WTC11 (cell line): Measurements from ENCODE around the gene TMEM256. TPM values are rescaled to one million over a fixed set of nuclear protein-coding genes. Genes with fewer than 3 reads are reported as not detected.

ENCODE experiments used
- ATAC-seq: fragments of 200-7000 bp; cut with Tn5 transposase; 2 replicates; pipeline ENCODE4 v1.10.0; 2021; ENCODE audit warnings: mild to moderate bottlenecking, moderate library complexity
- CTCF ChIA-PET: fragments of 300-600 bp; sonication (Branson Sonifier 250); formaldehyde crosslinking; loops from one replicate; lab custom pipeline; 2021; ENCODE audit warnings: antibody characterized with exemption; lab: Charles Lee
- POLR2A ChIA-PET: fragments of 350-600 bp; sonication (Branson Sonifier 250); formaldehyde crosslinking; loops from one replicate; lab custom pipeline; 2021; ENCODE audit warnings: antibody characterized with exemption; lab: Charles Lee
- DNase-seq: peaks from one replicate; pipeline ENCODE4 v3.0.0; 2021; ENCODE audit warnings: low spot score
- H3K27ac Mint-ChIP-seq: 2 replicates; pipeline ENCODE4 v1.8.0; 2021; ENCODE audit warnings: mixed read lengths
- H3K27me3 Mint-ChIP-seq: 2 replicates; pipeline ENCODE4 v1.8.0; 2021; ENCODE audit warnings: low read depth, mild to moderate bottlenecking, moderate library complexity, mixed read lengths
- H3K36me3 Mint-ChIP-seq: 2 replicates; pipeline ENCODE4 v1.8.0; 2021; ENCODE audit warnings: mixed read lengths
- H3K4me1 Mint-ChIP-seq: 2 replicates; pipeline ENCODE4 v1.8.0; 2022; ENCODE audit warnings: mixed read lengths
- H3K4me3 Mint-ChIP-seq: 2 replicates; pipeline ENCODE4 v1.8.0; 2021; ENCODE audit warnings: mild to moderate bottlenecking, moderate library complexity, mixed read lengths
- H3K9me3 Mint-ChIP-seq: 2 replicates; pipeline ENCODE4 v1.8.0; 2021; ENCODE audit warnings: mixed read lengths
- ATF3 ChIP-seq: sonication (generic); formaldehyde crosslinking; conservative IDR thresholded peaks from 2 replicates; pipeline ENCODE4 v1.8.1; 2022; ENCODE audit warnings: mild to moderate bottlenecking, missing genetic modification reagents
- ELF4 ChIP-seq: sonication (generic); formaldehyde crosslinking; IDR thresholded peaks from 2 replicates; pipeline ENCODE4 v1.8.1; 2022; ENCODE audit warnings: low read depth, mild to moderate bottlenecking, moderate library complexity, missing genetic modification reagents
- FOXJ3 ChIP-seq: sonication (generic); formaldehyde crosslinking; IDR thresholded peaks from 2 replicates; pipeline ENCODE4 v1.9.0; 2021; ENCODE audit warnings: missing genetic modification reagents, mild to moderate bottlenecking, borderline replicate concordance
- FOXP1 ChIP-seq: sonication (generic); formaldehyde crosslinking; IDR thresholded peaks from 2 replicates; pipeline ENCODE4 v1.8.0; 2022; ENCODE audit warnings: missing genetic modification reagents, mild to moderate bottlenecking, moderate library complexity, borderline replicate concordance
- HMGXB4 ChIP-seq: sonication (generic); formaldehyde crosslinking; IDR thresholded peaks from 2 replicates; pipeline ENCODE4 v1.8.1; 2023; ENCODE audit warnings: mild to moderate bottlenecking, moderate library complexity, missing genetic modification reagents
- IRF1 ChIP-seq: sonication (generic); formaldehyde crosslinking; IDR thresholded peaks from 2 replicates; pipeline ENCODE4 v1.8.0; 2023; ENCODE audit warnings: missing genetic modification reagents
- JAZF1 ChIP-seq: fragments of 250-450 bp; sonication (Bioruptor Pico); IDR thresholded peaks from 2 replicates; pipeline ENCODE4 v1.9.0; 2021; ENCODE audit warnings: moderate library complexity, mild to moderate bottlenecking, inconsistent platforms
- NFYB ChIP-seq: sonication (generic); formaldehyde crosslinking; conservative IDR thresholded peaks from 2 replicates; pipeline ENCODE4 v1.8.0; 2022; ENCODE audit warnings: low read depth, missing genetic modification reagents
- NR1H2 ChIP-seq: sonication (generic); formaldehyde crosslinking; IDR thresholded peaks from 2 replicates; pipeline ENCODE4 v1.9.0; 2021; ENCODE audit warnings: mild to moderate bottlenecking, moderate library complexity, missing genetic modification reagents
- PRDM15 ChIP-seq: sonication (generic); formaldehyde crosslinking; IDR thresholded peaks from 2 replicates; pipeline ENCODE4 v1.8.0; 2022; ENCODE audit warnings: missing genetic modification reagents
- PRRX2 ChIP-seq: fragments of 250-450 bp; sonication (Bioruptor Pico); IDR thresholded peaks from 2 replicates; pipeline ENCODE4 v1.8.0; 2021; ENCODE audit warnings: mild to moderate bottlenecking
- SMAD3 ChIP-seq: sonication (generic); formaldehyde crosslinking; IDR thresholded peaks from 2 replicates; pipeline ENCODE4 v1.8.0; 2022; ENCODE audit warnings: missing genetic modification reagents, mild to moderate bottlenecking, borderline replicate concordance
- TEAD1 ChIP-seq: sonication (generic); formaldehyde crosslinking; IDR thresholded peaks from 2 replicates; pipeline ENCODE4 v1.8.0; 2022; ENCODE audit warnings: mild to moderate bottlenecking, missing genetic modification reagents
- TEAD4 ChIP-seq: sonication (generic); formaldehyde crosslinking; IDR thresholded peaks from 2 replicates; pipeline ENCODE4 v1.8.0; 2022; ENCODE audit warnings: mild to moderate bottlenecking, missing genetic modification reagents
- TP53 ChIP-seq: sonication (generic); formaldehyde crosslinking; IDR thresholded peaks from 2 replicates; pipeline ENCODE4 v1.8.1; 2023; ENCODE audit warnings: mild to moderate bottlenecking, missing genetic modification reagents
- ZBTB43 ChIP-seq: sonication (generic); formaldehyde crosslinking; IDR thresholded peaks from 2 replicates; pipeline ENCODE4 v1.8.1; 2023; ENCODE audit warnings: mild to moderate bottlenecking, missing genetic modification reagents
- ZNF232 ChIP-seq: sonication (generic); formaldehyde crosslinking; IDR thresholded peaks from 2 replicates; pipeline ENCODE4 v1.8.0; 2022; ENCODE audit warnings: mild to moderate bottlenecking, missing genetic modification reagents
- ZSCAN18 ChIP-seq: fragments of 250-450 bp; sonication (Bioruptor Pico); IDR thresholded peaks from 2 replicates; pipeline ENCODE4 v2.1.2; 2022; ENCODE audit warnings: mild to moderate bottlenecking, moderate library complexity
- total RNA-seq: library from RNA; stranded (reverse); gene quantifications from 3 replicates; pipeline ENCODE4 v1.2.3, GENCODE V29; 2021

Gene TMEM256
- total RNA-seq, 1 experiment from 2014 or later: 132 TPM

- ChIA-PET CTCF (no interaction called here), POLR2A (no interaction called here)
- no peaks in the 10 kb centered on the region for H3K9me3 Mint-ChIP-seq
- H3K27ac Mint-ChIP-seq: no peak overlapping the region
- no peak overlapping the region for H3K4me3 Mint-ChIP-seq
- TF ChIP-seq NFYB (no peak), ZNF232 (CRISPR knock-in tag) (no peak), FOXJ3 (no peak), ELF4 (CRISPR knock-in tag) (no peak), TEAD1 (no peak), ZBTB43 (no peak), SMAD3 (CRISPR knock-in tag) (no peak), IRF1 (CRISPR knock-in tag) (no peak), PRDM15 (CRISPR knock-in tag) (no peak), ZSCAN18 (CRISPR knock-in tag) (no peak), TP53 (CRISPR knock-in tag) (no peak), ATF3 (no peak), TEAD4 (CRISPR knock-in tag) (no peak), PRRX2 (CRISPR knock-in tag) (no peak), HMGXB4 (CRISPR knock-in tag) (no peak), JAZF1 (CRISPR knock-in tag) (no peak), FOXP1 (CRISPR knock-in tag) (no peak), NR1H2 (CRISPR knock-in tag) (no peak)
- no peak for ATAC-seq
- no peaks in the 10 kb centered on the region; the same call in 1 of the 2 replicates for H3K27me3 Mint-ChIP-seq
- peaks cover 20% of the 10 kb centered on the region for H3K36me3 Mint-ChIP-seq
- peaks cover 11% of the 10 kb centered on the region for H3K4me1 Mint-ChIP-seq
- DNase-seq: no peak
Observed at GRCh38 chr17:7389924-7390910, 13.7 kb downstream of the TMEM256 start.
